ENCODE measurements around the gene PIM1.

Gene PIM1

DNA sequence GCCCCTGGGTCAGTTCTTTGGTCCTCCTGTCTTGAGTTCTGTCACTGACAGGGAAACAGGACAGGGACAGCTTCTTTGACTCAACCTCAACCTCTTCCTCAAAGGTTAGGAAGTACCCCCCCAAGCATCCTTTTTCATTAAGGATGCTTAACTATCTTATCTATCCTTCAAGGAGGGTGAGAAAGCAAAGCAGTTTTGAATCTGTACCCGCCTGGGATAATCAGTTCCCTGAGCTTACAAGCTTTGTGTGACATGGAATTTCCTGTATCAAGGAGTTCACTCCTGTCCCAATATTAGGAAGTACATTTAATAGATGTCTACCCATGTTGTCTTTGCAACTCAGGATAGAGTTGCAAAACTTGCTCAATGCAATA, 31.1 kb upstream of the PIM1 start:
- no peak for DNase-seq

- no peak for DNase-seq
Measured at GRCh38 chr6:37139230-37139962, 30.6 kb upstream of the PIM1 start.

DNA sequence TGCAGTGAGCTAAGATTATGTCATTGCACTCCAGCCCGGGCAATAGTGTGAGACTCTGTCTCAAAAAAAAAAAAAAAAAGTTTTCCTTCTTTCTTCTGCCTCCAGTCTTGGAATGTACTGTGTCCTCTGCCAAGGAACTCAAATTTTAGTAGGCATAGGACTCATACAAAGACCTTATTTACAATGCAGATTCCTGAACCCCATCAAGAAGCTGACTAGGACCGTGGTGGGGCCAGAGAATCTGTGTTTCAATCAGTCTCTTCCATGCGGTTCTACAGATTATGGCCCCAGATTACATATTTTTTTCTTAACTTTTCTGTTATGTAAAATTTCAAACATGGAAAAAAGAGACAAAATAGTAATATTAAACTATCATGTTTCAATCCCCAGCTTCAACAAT, 29.8 kb upstream of the PIM1 start:
- no peak for DNase-seq

DNA sequence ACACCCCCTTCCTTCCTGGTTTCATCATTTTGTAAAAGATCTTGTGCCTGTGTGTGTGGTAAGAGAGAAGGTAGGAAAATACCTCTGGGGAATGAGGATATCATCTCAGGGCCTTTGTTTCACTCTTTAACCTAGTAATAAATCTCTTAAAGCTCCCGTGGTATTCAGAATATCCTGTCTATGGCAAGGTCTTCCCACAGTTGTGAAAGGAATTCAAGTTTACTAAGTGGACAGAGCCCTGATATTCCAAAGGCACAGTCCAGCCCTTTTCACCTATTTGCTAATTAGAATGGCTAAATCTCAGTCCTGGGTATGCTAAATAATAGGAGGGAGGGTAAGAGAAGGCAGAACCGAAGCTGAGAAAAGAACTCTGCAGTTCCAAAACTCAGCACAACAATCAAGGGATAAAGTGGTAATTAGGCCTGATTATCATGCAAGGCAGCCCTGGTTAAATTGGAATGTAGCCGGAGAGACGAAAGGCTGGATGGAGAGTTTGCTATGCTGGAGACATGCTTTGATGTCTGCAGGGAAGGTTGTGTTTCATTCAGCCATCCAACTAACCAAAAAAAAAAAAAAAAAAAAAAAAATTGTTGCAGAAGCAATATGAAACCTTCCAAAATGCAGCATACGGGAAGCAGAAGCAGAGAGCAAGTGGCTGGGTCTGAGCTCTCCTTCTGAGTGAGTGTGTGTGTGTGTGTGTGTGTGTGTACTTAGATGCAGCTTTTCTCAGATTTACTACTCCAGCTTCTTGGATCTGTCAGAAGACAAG, 28.5 kb upstream of the PIM1 start:
- DNase-seq = no peak

DNA sequence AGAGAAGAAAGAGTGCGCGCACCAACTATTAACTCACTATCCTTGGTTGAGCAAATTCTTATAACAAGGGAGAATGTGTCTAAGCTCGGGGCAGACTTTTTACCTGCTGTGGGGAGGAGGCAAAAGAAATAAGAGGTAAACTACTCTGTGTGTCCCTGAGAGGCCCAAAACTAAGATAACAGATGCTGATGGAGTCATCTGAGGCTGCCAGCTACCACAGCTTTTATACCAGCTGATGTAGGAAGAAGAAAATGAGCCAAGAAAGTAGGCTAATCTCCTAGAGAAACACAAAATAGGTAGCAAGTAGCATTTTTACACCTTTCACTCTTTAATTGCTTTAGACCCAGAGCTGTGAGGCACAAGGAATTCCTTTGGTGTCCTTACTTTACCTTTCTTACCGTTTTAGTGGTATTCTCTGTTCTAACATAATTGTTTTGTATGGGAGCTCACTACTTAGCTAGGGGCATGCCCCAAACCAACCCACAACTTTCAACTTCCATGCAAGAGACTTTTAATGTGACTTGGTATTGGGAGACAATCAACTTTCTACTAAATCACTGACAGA, 27.8 kb upstream of the PIM1 start:
- DNase-seq = no peak

DNA sequence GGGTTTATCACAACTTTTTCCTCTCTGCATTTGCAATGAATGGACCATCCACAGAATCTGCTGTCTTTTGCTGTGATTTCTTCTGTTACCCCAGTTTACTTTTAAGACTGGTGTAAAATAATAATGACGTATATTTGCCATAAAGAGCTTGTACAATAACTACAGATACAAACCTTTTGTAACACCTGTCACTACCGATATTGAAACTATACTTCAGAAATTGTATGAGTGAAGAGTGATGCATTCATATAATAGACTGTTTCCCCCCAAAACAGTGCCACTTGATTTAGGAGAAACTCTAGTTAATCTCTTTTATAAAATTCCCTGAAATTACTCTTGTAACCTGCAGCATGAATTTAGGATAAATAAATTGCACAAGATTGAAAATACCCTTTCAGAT, 26.4 kb upstream of the PIM1 start:
- DNase-seq = no peak

- DNase-seq = no peak
Measured at GRCh38 chr6:37145443-37145842, 24.5 kb upstream of the PIM1 start.

GRCh38 chr6:37146735-37147157, 23.2 kb upstream of the PIM1 start:
- DNase-seq = no peak

DNA sequence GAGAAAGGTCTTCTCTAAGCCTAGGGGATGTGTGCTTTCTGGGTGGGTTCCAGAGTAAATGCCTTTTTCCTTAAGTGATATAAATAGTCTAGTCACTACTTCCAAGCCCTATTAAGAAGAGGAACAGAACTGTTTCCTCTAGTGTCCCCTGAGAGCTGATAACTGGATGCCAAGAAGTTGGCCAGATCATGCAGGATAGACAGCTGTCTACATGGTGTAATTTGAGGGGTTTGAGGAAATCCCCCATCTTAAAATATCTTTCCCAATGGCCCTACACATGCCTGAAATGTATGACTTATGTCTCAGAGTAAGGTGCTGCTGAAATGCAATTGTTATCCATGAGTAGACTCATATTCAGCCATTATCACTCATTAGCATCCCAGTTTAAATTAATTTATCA, 20.2 kb upstream of the PIM1 start:
- no peak for DNase-seq

- no peak for DNase-seq
Measured at GRCh38 chr6:37150314-37150713, 19.6 kb upstream of the PIM1 start.

GRCh38 chr6:37155394-37156312, 14.3 kb upstream of the PIM1 start:
- DNase-seq = no peak

DNA sequence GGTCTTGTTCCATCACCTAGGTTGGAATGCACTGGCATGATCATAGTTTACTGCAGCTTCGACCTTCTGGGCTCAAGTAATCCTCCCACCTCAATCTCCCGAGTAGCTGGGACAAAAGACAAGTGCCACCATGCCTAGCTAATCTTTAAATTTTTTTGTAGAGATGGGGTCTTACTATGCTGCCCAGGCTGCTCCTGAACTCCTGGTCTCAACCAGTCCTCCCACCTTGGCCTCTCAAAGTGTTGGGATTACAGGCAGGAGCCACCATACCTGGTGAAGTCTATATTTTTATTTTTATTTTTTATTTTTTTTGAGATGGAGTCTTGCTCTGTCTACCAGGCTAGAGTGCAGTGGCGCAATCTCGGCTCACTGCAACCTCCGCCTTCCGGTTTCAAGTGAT, 11.4 kb upstream of the PIM1 start:
- DNase-seq = no peak

DNA sequence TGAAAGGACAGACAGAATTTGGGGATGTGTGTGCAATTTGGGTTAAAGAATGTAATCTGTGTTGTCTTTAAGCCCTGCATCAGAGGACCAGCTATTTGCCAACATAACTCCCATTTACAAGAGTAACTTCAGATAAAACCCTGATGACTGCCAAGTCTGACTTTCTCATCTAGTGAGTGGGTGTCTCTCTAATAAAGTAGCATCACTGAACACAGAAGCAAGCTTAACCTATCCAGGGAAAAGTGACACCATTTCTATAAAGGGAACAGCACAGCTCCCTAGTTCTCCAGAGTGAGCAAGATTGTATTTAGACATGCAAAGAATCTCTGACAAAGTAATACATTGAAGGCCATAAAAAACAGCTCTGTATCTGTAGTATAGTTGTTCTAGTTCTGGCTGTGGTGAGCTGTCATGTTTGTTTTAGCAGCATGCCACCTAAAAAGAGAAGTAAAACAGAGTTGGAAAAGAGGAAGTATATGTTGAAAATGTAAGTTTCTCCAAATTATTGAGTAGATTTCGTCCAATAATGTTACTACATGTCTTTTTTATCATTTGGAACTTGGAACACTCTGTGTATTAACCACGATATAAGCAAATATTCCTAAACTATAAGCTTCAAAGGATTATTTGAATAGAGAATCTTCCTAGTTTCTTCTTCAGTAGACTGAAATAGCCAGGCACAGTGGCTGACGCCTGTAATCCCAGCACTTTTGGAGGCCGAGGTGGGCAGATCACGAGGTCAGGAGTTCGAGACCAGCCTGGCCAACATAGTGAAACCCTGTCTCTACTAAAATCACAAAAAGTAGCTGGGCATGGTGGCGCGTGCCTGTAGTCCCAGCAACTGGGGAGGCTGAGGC, 8.8 kb upstream of the PIM1 start:
- no peak for DNase-seq

DNA sequence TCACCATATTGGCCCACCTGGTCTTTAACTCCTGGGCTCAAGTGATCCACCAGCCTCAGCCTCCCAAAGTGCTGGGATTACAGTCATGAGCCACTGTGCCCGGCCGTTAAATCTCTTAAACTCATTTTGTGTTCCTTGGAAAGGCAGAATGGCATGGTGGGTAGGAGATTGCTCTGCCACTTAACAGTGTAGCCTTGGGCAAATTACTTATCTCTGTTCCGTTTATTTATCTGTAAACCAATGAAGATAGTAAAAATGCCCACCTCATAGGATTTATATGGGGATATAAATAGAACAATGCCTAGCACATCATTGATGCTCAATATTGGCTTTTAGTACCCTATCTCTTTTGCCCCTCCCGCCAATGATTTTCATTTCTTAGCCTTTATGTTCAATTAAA, 7.2 kb upstream of the PIM1 start:
- no peak for DNase-seq

GRCh38 chr6:37168163-37168758, 1.7 kb upstream of the PIM1 start:
- DNase-seq = no peak

GRCh38 chr6:37168811-37169495, 999 bp upstream of the PIM1 start:
- no peak for DNase-seq

- no peak for DNase-seq
Measured at GRCh38 chr6:37170273-37171200, 585 bp downstream of the PIM1 start.

GRCh38 chr6:37171201-37171969, 1.4 kb downstream of the PIM1 start:
- no peak for DNase-seq
